C4-2B (cell line): ENCODE measurements around the gene CCDC172.

Experiments used
- ZFX ChIP-seq: fragments of 450-650 bp; IDR thresholded peaks from 2 replicates; pipeline ENCODE4 v1.6.1; 2017
- TF ChIP-seq, protein P1 (sequence below): fragments of 450-650 bp; conservative IDR thresholded peaks from 2 replicates; pipeline ENCODE4 v1.5.1; 2017; ENCODE audit warnings: mild to moderate bottlenecking

DNA sequence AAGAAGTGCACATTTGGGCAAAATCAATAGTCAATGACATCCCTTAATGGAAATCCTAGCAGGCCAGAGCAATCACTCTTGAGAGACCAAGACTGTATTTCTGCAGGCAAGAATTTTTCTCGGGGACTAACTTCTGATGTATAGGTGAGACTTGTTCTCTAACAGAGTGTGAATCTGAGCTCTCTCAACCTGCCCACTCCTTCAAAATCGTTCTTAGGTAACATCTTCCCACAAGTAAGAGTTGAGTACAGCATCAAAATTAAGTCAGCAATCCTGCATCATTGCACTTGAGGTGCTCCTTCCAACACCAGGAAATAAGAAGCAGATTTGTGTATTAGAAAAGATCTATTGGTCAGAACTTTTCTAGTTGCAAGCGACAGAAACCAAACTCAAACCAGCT is 25.7 kb upstream of the CCDC172 start:
- TF ChIP-seq, protein P1, sequence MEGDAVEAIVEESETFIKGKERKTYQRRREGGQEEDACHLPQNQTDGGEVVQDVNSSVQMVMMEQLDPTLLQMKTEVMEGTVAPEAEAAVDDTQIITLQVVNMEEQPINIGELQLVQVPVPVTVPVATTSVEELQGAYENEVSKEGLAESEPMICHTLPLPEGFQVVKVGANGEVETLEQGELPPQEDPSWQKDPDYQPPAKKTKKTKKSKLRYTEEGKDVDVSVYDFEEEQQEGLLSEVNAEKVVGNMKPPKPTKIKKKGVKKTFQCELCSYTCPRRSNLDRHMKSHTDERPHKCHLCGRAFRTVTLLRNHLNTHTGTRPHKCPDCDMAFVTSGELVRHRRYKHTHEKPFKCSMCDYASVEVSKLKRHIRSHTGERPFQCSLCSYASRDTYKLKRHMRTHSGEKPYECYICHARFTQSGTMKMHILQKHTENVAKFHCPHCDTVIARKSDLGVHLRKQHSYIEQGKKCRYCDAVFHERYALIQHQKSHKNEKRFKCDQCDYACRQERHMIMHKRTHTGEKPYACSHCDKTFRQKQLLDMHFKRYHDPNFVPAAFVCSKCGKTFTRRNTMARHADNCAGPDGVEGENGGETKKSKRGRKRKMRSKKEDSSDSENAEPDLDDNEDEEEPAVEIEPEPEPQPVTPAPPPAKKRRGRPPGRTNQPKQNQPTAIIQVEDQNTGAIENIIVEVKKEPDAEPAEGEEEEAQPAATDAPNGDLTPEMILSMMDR, result no peak
- TF ChIP-seq ZFX, result no peak
